Measurements from ENCODE around the gene ERC2. TPM values are rescaled to one million over a fixed set of nuclear protein-coding genes. Genes with fewer than 3 reads are reported as not detected.

ERC2 gene
- total and polyA plus RNA-seq, 9 donors = 1.2 to 9.4 (median 5.4) TPM

DNA sequence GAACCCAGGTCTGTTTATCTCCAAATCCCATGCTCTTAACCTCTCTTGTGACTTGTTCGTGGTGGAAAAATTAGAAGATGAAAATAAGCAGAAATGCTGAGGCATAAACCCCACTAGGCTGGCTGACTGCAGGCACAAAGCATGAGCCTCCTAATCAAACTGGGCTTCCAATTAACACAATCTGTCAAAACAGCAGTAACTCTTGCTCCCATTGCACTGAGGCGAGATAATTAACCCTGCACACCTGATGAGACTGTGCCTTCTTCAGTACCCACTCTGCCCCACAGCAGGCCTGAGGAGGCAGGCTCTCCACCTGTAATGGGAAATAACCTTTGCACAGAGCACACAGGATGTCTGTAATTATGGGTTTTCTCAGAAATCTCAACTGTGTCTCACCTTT, 696.8 kb downstream of the ERC2 start:
- no peaks in the 10 kb centered on the region for H3K36me3 ChIP-seq
- no peak overlapping the region for H3K4me3 ChIP-seq
- intact Hi-C loops (cut with DNase I) = no loop called here
- H3K4me1 ChIP-seq (ENCODE audit: insufficient read depth) = no peaks in the 10 kb centered on the region
- no peak overlapping the region for H3K27ac ChIP-seq
- no peaks in the 10 kb centered on the region for H3K27me3 ChIP-seq
- no peak for TF ChIP-seq EP300 (IDR thresholded peaks at IDR 0.05)
- TF ChIP-seq POLR2A (IDR thresholded peaks at IDR 0.05) = no peak
- TF ChIP-seq, protein P1, sequence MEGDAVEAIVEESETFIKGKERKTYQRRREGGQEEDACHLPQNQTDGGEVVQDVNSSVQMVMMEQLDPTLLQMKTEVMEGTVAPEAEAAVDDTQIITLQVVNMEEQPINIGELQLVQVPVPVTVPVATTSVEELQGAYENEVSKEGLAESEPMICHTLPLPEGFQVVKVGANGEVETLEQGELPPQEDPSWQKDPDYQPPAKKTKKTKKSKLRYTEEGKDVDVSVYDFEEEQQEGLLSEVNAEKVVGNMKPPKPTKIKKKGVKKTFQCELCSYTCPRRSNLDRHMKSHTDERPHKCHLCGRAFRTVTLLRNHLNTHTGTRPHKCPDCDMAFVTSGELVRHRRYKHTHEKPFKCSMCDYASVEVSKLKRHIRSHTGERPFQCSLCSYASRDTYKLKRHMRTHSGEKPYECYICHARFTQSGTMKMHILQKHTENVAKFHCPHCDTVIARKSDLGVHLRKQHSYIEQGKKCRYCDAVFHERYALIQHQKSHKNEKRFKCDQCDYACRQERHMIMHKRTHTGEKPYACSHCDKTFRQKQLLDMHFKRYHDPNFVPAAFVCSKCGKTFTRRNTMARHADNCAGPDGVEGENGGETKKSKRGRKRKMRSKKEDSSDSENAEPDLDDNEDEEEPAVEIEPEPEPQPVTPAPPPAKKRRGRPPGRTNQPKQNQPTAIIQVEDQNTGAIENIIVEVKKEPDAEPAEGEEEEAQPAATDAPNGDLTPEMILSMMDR (IDR thresholded peaks at IDR 0.05) = no peak
- no peaks in the 10 kb centered on the region for H3K9me3 ChIP-seq
- WGBS, 3 donors = 90 to 97% (median 94%) methylated on average over 2 of the region's 2 CpGs
- DNase-seq = no peak

DNA sequence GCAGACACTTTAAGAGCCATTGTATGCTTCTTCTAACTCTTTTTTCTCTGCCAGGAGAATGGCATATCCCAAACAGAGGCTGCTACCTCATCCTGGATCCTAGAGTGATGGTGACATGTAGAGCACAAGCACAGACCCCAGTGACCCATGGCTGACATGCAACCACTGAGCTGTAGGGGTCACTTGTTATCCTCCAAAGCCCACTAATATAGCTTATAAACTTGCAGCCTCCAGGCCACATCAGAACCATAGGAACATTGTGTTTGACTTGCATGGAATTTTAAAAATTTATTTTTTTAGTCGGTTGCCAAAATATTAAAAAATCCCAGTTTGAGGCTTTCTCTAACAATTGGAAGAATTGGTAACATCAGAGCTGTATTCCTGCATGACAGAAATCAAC, 698.2 kb downstream of the ERC2 start:
- no peak for DNase-seq
- no peaks in the 10 kb centered on the region for H3K27me3 ChIP-seq
- WGBS, 3 donors = 8 to 37% (median 21%) methylated on average over 1 of the region's 1 CpG

DNA sequence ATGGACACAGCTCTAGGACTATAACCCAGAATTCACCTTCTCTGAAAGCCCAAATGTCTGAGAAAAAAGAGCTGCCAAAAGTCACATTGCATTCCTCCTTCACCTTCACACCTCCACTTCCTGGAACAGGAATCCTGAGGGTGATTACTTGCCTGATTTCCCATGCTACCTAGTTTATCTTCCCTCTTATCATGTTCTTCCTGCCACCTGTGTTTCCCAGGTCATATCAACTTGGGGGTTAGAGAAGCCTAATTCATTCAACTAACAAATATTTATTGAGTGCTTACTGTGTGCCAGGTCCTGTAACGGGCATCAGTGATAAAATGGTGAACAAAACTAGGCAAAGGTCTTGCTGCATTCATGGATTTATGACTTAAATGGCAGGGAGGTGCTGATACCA, 701.5 kb downstream of the ERC2 start:
- no peak for DNase-seq
- Histone ChIP-seq H3K27ac (no peak overlapping the region), H3K4me1 (ENCODE audit: insufficient read depth) (no peaks in the 10 kb centered on the region), H3K36me3 (no peaks in the 10 kb centered on the region), H3K27me3 (no peaks in the 10 kb centered on the region), H3K4me3 (no peak overlapping the region), H3K9me3 (no peaks in the 10 kb centered on the region)
- WGBS, 3 donors = 57 to 89% (median 76%) methylated on average over 1 of the region's 1 CpG
- no peak for TF ChIP-seq EP300 (IDR thresholded peaks at IDR 0.05)
- intact Hi-C loops (cut with DNase I) = no loop called here

More for the DNA sequence above, 698.2 kb downstream of the ERC2 start:
- H3K27ac ChIP-seq = no peak overlapping the region
- no peaks in the 10 kb centered on the region for H3K4me1 ChIP-seq (ENCODE audit: insufficient read depth)
- TF ChIP-seq EP300 (IDR thresholded peaks at IDR 0.05) (no peak), POLR2A (IDR thresholded peaks at IDR 0.05) (no peak)
- TF ChIP-seq, protein P1 (IDR thresholded peaks at IDR 0.05) = no peak
- intact Hi-C loops (cut with DNase I) = no loop called here
- H3K9me3 ChIP-seq = no peaks in the 10 kb centered on the region
- no peaks in the 10 kb centered on the region for H3K36me3 ChIP-seq
- no peak overlapping the region for H3K4me3 ChIP-seq

DNA sequence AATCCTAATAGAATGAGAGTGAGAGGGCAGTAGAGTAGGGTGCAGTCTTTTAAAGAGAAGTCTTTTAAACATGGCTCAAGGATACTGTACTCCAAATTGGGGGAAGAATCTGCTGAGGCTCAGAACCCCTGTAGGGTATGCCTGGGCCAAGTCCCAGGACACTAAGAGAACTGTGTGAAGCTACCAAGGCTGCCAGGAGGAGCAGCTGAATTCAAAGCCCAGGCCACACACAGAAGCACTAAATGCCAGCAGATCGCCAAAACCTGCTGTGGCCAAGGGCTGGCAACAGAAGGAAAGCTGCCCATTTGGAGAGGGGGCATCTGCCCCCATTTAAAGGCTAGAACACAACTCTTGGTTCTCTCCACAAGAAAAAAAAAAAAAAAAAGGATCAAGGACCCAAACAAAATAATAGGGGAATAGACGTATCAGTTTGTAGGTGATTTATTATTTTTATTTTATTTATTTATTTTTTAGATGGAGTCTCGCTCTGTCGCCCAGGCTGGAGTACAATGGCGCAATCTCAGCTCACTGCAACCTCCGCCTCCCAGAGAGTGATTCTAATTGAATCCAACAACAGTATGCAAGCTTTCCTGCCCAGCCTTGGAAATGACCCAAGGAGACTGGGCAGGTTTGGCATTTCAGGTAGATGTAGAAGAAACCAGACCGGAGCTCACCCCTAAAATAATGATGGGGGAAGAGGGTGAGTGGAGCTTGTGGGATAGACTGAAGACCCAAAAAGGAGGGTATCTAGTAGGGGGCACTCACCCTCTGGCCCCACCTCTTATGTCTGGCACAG, 702.2 kb downstream of the ERC2 start:
- Histone ChIP-seq H3K4me3 (no peak overlapping the region), H3K27ac (no peak overlapping the region), H3K4me1 (ENCODE audit: insufficient read depth) (no peaks in the 10 kb centered on the region), H3K27me3 (no peaks in the 10 kb centered on the region), H3K9me3 (no peaks in the 10 kb centered on the region), H3K36me3 (no peaks in the 10 kb centered on the region)
- WGBS, 3 donors = 95 to 97% (median 95%) methylated on average over 7 of the region's 7 CpGs
- no peak for DNase-seq
- intact Hi-C loops (cut with DNase I) = no loop called here
- TF ChIP-seq, protein P1 (IDR thresholded peaks at IDR 0.05) = no peak
- TF ChIP-seq POLR2A (IDR thresholded peaks at IDR 0.05) (no peak), EP300 (IDR thresholded peaks at IDR 0.05) (no peak)

DNA sequence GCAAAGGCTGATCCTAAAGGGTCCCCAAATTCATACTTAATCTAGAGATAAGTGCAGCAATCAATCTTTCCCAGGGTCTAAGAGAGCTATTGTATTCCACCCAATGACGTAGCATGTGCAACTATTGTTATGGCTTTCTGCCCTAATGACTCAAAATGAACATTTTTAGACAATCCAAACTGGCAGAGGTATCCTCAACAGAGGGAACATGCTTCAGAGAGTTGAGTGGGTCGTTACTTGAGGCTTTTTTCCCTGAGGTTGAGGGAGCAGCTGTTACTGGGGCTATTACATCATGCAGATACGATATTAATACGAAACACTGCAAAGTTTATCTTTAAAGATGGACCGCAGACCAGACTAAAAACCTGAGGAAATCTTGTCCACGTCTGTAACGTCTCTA, 702.9 kb downstream of the ERC2 start:
- Histone ChIP-seq H3K4me1 (ENCODE audit: insufficient read depth) (no peaks in the 10 kb centered on the region), H3K9me3 (no peaks in the 10 kb centered on the region), H3K4me3 (no peak overlapping the region), H3K36me3 (no peaks in the 10 kb centered on the region), H3K27me3 (no peaks in the 10 kb centered on the region), H3K27ac (no peak overlapping the region)
- no peak for DNase-seq
- TF ChIP-seq, protein P1 (IDR thresholded peaks at IDR 0.05) = no peak
- TF ChIP-seq EP300 (IDR thresholded peaks at IDR 0.05) (no peak), POLR2A (IDR thresholded peaks at IDR 0.05) (no peak)
- intact Hi-C loops (cut with DNase I) = no loop called here
- WGBS, 3 donors = 66 to 73% (median 71%) methylated on average over 7 of the region's 7 CpGs

Measured in ovary (tissue), 9 donors.